Stimulated activated CD8-positive, alpha-beta memory T cell treated with anti-CD3 and anti-CD28 coated beads, Interleukin-12 subunit alpha, Interleukin-12 subunit beta, amount 100 ng/mL, for 1 hour (primary cell): ENCODE measurements around the gene WDR62.
"Not testable (repeated sequence)": the region's sequence is repeated elsewhere in the genome, so short reads cannot be mapped to it uniquely, and the experiment has no call there.

Source experiments
- DNase-seq: peaks from one replicate; pipeline ENCODE4 v3.0.0-alpha.2; 2020; ENCODE audit warnings: low read depth

The WDR62 gene

DNA sequence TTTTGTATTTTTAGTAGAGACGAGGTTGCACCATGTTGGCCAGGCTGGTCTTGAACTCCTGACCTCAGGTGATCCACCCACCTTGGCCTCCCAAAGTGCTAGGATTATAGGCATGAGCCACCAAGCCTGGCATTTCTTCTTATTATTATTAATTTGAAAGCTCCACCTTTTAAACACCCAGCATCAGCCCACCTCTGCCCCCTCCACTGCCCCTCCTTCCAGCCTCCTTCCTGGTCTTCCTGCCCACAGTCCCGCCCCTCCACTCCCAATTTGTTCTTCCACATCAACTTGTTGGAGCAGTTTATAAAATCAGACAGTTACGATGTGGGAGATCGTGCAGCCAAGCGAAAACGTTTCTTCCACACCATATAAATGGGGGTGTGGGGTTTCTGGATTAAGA lies 14.2 kb upstream of the WDR62 start:
- DNase-seq, result no peak

DNA sequence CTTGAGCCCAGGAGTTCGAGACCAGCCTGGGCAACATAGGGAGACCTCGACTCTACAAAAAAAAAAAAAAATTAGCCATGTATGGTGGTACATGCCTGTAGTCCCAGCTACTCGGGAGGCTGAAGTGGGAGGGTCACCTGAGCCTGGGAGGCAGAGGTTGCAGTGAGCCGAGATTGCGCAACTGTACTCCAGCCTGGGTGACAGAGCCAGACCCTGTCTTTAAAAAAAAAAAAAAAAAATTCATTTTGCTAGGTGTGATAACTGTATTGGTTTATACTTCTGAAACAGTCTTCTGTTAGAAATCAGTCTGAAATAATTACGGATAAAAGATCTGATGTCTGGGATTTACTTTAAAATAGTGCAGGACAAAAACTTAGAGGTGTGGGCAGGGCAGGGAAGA lies 13.6 kb upstream of the WDR62 start:
- DNase-seq, result not testable (repeated sequence)

GRCh38 chr19:36041831-36042230 lies 12.9 kb upstream of the WDR62 start:
- DNase-seq, result no peak

- no peak for DNase-seq
Measured at GRCh38 chr19:36043952-36044351, 10.7 kb upstream of the WDR62 start.

DNA sequence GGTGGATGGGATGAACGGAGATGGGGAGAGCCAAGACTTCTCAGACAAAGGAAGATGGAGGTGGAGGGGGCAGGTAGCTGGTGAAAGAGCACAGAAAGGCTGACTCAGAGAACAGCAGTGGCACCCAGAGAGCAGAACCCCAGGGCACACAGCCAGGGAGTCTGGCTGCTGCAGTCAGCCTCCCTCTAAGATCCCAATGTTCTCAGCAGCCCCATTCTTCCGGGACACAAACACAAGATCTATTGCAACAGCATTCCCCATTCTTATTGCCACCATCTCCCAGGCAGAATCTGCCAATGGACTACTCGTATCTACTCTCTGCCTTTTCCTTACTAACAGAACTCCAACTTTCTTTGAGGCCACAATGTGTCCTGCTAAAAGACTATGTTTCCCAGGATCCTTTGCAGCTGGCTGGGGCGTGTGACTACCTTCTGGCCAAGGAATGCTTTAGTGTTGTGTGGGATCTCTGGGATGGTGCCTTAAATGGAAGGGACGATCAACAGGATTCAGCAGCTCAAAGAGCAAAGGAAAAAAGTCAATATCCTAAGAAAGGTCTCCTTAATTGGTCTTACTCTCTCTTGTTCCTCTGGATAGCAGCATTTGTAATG lies 8.2 kb upstream of the WDR62 start:
- DNase-seq, result no peak

- no peak for DNase-seq
Measured at GRCh38 chr19:36047835-36048234, 6.9 kb upstream of the WDR62 start.

DNA sequence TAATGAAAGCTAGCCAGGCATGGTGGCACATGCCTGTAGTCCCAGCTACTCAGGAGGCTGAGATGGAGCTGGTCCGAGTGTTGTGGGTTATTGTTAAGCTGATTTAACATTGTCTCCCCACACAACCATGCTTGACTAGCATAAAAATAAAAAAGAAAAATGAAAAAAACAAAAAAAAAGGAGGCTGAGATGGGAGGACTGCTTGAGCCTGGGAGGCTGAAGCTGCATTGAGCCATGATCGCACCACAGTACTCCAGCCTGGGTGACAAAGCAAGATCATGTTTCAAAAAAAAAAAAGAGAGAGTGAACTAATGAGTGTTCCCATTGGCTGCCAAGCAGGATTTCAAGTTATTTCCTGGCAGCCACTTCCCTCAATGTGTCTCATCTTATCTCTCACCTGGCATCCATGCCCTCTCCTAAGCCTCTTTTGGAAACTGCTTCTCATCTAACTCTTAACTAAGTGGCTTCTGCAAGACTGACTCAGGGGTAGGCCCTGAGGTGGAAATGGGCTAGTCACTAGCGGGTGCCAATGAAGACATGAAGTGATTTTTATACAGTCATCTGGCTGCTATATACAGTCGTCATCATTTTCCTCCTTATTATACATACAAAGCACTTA lies 5.5 kb upstream of the WDR62 start:
- DNase-seq, result no peak

DNA sequence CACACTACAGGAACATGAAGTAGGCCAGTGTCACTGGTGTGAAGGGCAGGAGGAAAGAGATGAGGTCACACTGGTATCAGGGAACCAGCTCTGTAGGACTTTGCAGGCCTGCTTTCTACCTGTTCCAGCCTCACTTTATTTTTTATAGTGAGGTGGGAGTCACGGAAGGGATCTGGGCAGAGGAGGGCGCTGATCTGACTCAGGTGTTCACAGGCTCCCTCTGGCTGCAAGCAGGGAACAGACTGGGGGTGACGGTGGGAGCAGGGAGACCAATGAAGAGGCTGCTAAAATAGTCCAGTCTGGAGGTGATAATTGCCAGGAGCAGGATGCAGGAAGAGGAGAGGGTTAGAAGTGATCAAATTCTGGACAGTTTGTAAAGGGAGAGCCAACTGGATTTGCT lies 3.5 kb upstream of the WDR62 start:
- no peak for DNase-seq

GRCh38 chr19:36051637-36052036 lies 3.1 kb upstream of the WDR62 start:
- DNase-seq, result no peak

DNA sequence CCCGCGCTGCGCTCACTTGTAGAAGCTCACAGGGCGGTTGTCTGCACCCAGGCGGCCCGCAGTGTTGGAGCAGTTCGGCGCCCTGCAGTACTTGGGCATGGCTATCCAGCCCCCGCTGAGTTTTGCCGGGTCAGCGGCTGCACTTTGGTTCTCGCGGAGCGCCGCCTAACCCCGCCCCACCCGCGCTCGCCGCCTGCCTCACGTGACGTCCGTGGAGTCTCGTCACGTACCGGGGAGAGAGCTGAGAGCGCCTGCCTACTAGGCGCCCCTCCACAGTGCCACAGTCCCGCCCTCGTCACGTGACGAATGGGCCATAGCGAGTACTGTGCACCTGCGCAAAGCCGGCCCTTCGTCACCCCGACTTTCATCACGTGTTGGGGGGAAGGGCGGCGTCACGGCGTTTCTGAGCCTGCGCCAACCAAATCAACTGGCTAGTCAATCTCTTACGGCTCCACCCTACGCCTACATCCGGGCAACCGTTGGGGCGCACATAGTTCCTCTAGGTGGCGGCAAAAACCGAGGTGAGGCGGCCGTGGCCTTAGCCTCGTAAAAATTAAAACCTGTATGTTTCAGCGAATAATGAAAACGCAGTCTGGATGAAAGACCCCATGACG lies 471 bp upstream of the WDR62 start, which contains the start of gene THAP8:
Gene THAP8 (minus strand): TSS at position 167 of the 614 bp plus-strand sequence. CDS start 68 bp downstream, at position 99.
- peak; percentile 100 for DNase-seq

- no peak for DNase-seq
Measured at GRCh38 chr19:36058481-36059179, 3.9 kb downstream of the WDR62 start.

- no peak for DNase-seq
Measured at GRCh38 chr19:36059180-36059910, 4.6 kb downstream of the WDR62 start.

DNA sequence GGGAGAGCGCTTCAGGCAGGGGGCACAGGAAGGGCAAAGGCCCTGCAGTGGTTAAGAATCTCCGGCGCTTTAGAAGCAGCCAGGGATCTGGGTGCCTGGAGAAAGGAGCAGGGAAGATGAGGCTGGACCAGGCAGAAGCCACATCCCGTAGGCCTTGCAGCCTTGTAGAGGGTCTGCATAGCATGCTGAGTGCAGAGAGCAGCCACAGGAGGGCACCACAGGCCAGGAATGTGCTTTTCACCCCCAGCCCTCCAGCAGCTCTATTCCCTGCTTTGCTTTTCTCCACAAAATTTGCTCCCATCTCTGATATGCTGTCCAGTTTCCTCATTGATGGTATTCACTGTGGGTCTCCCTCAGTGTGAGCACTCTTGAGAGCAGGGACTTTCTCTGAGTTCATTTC lies 5.7 kb downstream of the WDR62 start:
- no peak for DNase-seq

GRCh38 chr19:36061367-36061766 lies 6.7 kb downstream of the WDR62 start:
- DNase-seq, result no peak

- no peak for DNase-seq
Measured at GRCh38 chr19:36064826-36065225, 10.1 kb downstream of the WDR62 start.

GRCh38 chr19:36067681-36068080 lies 13.0 kb downstream of the WDR62 start:
- DNase-seq, result no peak

GRCh38 chr19:36068810-36069499 lies 14.3 kb downstream of the WDR62 start:
- not testable (repeated sequence) for DNase-seq

DNA sequence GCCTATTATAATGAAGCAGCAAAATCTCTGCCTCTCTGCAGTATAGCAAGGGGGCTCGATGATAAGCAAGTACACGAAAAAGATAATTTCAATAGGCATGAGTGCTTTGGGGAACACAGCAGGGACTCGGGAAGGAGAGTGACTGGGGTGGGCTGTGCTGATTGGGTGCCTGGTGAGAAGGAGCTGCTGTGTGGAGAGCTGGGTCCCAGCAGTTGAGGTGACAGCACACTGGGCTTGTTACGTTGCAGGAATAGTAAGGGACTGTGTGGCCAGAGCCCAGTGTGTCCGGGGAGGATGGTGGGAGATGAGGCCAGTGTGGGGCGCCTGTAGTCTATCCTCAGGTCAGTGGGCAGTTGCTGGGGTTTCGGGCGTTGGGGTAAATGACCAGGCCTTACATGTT lies 17.4 kb downstream of the WDR62 start:
- DNase-seq, result no peak

DNA sequence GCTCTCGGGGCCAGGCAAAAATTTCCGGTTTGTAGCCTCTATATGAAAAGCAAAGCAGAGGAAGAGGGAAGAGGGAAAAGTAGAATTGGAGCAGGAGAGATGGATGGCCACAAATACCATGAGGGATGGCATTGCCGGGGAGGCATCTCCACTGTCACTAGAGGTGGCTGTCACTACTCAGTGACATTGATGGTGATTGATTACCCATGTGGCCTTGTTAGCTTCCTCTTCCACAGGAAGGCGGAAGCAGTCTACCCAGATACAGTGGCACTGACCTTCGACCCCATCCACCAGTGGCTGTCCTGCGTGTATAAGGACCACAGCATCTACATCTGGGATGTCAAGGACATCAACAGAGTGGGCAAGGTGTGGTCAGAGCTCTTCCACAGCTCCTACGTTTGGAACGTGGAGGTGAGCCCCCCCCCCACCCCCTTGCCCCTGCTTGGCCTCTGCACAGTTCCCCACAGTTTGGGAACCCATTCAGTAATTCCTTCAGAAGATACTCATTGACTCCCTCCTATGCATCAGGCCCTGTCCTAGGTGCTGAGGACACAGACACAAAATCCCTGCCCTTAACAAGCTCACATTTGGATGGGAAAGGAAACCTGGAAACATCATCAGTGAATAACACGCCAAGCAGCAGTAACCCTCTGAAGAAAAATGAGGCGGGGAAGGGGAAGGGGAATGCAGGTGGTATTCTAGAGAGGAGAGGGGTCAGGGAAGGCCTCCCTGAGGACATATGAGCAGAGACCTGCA lies 18.6 kb downstream of the WDR62 start:
- no peak for DNase-seq

GRCh38 chr19:36079389-36079945 lies 24.8 kb downstream of the WDR62 start:
- DNase-seq, result no peak

- no peak for DNase-seq
Measured at GRCh38 chr19:36081385-36081784, 26.7 kb downstream of the WDR62 start.
